ENCODE data around the gene HINT2.

HINT2 gene

GRCh38 chr9:35790385-35791296 is 24.2 kb downstream of the HINT2 start:
- peaks cover 30% of the 10 kb centered on the region for H3K4me1 ChIP-seq (ENCODE audit: insufficient read depth, low read length)
- no peaks in the 10 kb centered on the region for H3K9me3 ChIP-seq (ENCODE audit: low read length)
- peak overlapping the region; percentile 8 to 39 for H3K4me3 ChIP-seq (ENCODE audit: low read depth in 1 of 2, low read length in 2 of 2)
- no peak overlapping the region for H3K9ac ChIP-seq (ENCODE audit: low read length)
- H3K27me3 ChIP-seq (ENCODE audit: control insufficient read depth in 1 of 2, insufficient read depth in 2 of 2, low read length in 2 of 2): no peaks in the 10 kb centered on the region
- no peaks in the 10 kb centered on the region for H3K36me3 ChIP-seq (ENCODE audit: insufficient read depth, low read length)
- peak overlapping the region; percentile 87 for H3K27ac ChIP-seq (ENCODE audit: low read depth, low read length)

- Histone ChIP-seq H3K36me3 (ENCODE audit: insufficient read depth, low read length) (no peaks in the 10 kb centered on the region), H3K27ac (ENCODE audit: low read depth, low read length) (no peak overlapping the region), H3K9ac (ENCODE audit: low read length) (no peak overlapping the region), H3K9me3 (ENCODE audit: low read length) (no peaks in the 10 kb centered on the region), H3K4me3 (ENCODE audit: low read depth in 1 of 2, low read length in 2 of 2) (no peak overlapping the region), H3K27me3 (ENCODE audit: control insufficient read depth in 1 of 2, insufficient read depth in 2 of 2, low read length in 2 of 2) (no peaks in the 10 kb centered on the region), H3K4me1 (ENCODE audit: insufficient read depth, low read length) (peaks cover 30% of the 10 kb centered on the region)
Observed at GRCh38 chr9:35790025-35790384, 24.8 kb downstream of the HINT2 start.

- Histone ChIP-seq H3K27ac (ENCODE audit: low read depth, low read length) (no peak overlapping the region), H3K9me3 (ENCODE audit: low read length) (no peaks in the 10 kb centered on the region), H3K36me3 (ENCODE audit: insufficient read depth, low read length) (no peaks in the 10 kb centered on the region), H3K9ac (ENCODE audit: low read length) (no peak overlapping the region), H3K4me1 (ENCODE audit: insufficient read depth, low read length) (peaks cover 30% of the 10 kb centered on the region), H3K4me3 (ENCODE audit: low read depth in 1 of 2, low read length in 2 of 2) (no peak overlapping the region), H3K27me3 (ENCODE audit: control insufficient read depth in 1 of 2, insufficient read depth in 2 of 2, low read length in 2 of 2) (no peaks in the 10 kb centered on the region)
Observed at GRCh38 chr9:35789541-35789940, 25.3 kb downstream of the HINT2 start.

- Histone ChIP-seq H3K27me3 (ENCODE audit: control insufficient read depth in 1 of 2, insufficient read depth in 2 of 2, low read length in 2 of 2) (no peaks in the 10 kb centered on the region), H3K4me3 (ENCODE audit: low read depth in 1 of 2, low read length in 2 of 2) (no peak overlapping the region), H3K4me1 (ENCODE audit: insufficient read depth, low read length) (no peaks in the 10 kb centered on the region), H3K9ac (ENCODE audit: low read length) (no peak overlapping the region), H3K36me3 (ENCODE audit: insufficient read depth, low read length) (no peaks in the 10 kb centered on the region), H3K9me3 (ENCODE audit: low read length) (no peaks in the 10 kb centered on the region), H3K27ac (ENCODE audit: low read depth, low read length) (no peak overlapping the region)
Observed at GRCh38 chr9:35783418-35783817, 31.4 kb downstream of the HINT2 start.

GRCh38 chr9:35781066-35781465 is 33.8 kb downstream of the HINT2 start:
- H3K4me1 ChIP-seq (ENCODE audit: insufficient read depth, low read length): no peaks in the 10 kb centered on the region
- H3K4me3 ChIP-seq (ENCODE audit: low read depth in 1 of 2, low read length in 2 of 2): no peak overlapping the region
- H3K9me3 ChIP-seq (ENCODE audit: low read length): no peaks in the 10 kb centered on the region
- no peak overlapping the region for H3K27ac ChIP-seq (ENCODE audit: low read depth, low read length)
- no peaks in the 10 kb centered on the region for H3K36me3 ChIP-seq (ENCODE audit: insufficient read depth, low read length)
- no peaks in the 10 kb centered on the region for H3K27me3 ChIP-seq (ENCODE audit: control insufficient read depth in 1 of 2, insufficient read depth in 2 of 2, low read length in 2 of 2)
- no peak overlapping the region for H3K9ac ChIP-seq (ENCODE audit: low read length)

- Histone ChIP-seq H3K36me3 (ENCODE audit: insufficient read depth, low read length) (no peaks in the 10 kb centered on the region), H3K27ac (ENCODE audit: low read depth, low read length) (no peak overlapping the region), H3K27me3 (ENCODE audit: control insufficient read depth in 1 of 2, insufficient read depth in 2 of 2, low read length in 2 of 2) (no peaks in the 10 kb centered on the region), H3K4me3 (ENCODE audit: low read depth in 1 of 2, low read length in 2 of 2) (no peak overlapping the region), H3K9me3 (ENCODE audit: low read length) (no peaks in the 10 kb centered on the region), H3K9ac (ENCODE audit: low read length) (no peak overlapping the region), H3K4me1 (ENCODE audit: insufficient read depth, low read length) (no peaks in the 10 kb centered on the region)
Observed at GRCh38 chr9:35778496-35778895, 36.3 kb downstream of the HINT2 start.

- no peak overlapping the region for H3K9ac ChIP-seq (ENCODE audit: low read length)
- H3K27ac ChIP-seq (ENCODE audit: low read depth, low read length): no peak overlapping the region
Observed at GRCh38 chr9:35776018-35776417, 38.8 kb downstream of the HINT2 start.

GRCh38 chr9:35774907-35775635 is 39.8 kb downstream of the HINT2 start:
- Histone ChIP-seq H3K27ac (ENCODE audit: low read depth, low read length) (no peak overlapping the region), H3K36me3 (ENCODE audit: insufficient read depth, low read length) (no peaks in the 10 kb centered on the region), H3K4me1 (ENCODE audit: insufficient read depth, low read length) (peaks cover 20% of the 10 kb centered on the region), H3K4me3 (ENCODE audit: low read depth in 1 of 2, low read length in 2 of 2) (no peak overlapping the region), H3K9me3 (ENCODE audit: low read length) (no peaks in the 10 kb centered on the region), H3K27me3 (ENCODE audit: control insufficient read depth in 1 of 2, insufficient read depth in 2 of 2, low read length in 2 of 2) (no peaks in the 10 kb centered on the region), H3K9ac (ENCODE audit: low read length) (no peak overlapping the region)

More at GRCh38 chr9:35776018-35776417, 38.8 kb downstream of the HINT2 start:
- Histone ChIP-seq H3K4me3 (ENCODE audit: low read depth in 1 of 2, low read length in 2 of 2) (no peak overlapping the region), H3K27me3 (ENCODE audit: control insufficient read depth in 1 of 2, insufficient read depth in 2 of 2, low read length in 2 of 2) (no peaks in the 10 kb centered on the region), H3K9me3 (ENCODE audit: low read length) (no peaks in the 10 kb centered on the region), H3K4me1 (ENCODE audit: insufficient read depth, low read length) (peaks cover 10% of the 10 kb centered on the region), H3K36me3 (ENCODE audit: insufficient read depth, low read length) (no peaks in the 10 kb centered on the region)

GRCh38 chr9:35771943-35772342 is 42.9 kb downstream of the HINT2 start:
- Histone ChIP-seq H3K36me3 (ENCODE audit: insufficient read depth, low read length) (no peaks in the 10 kb centered on the region), H3K4me1 (ENCODE audit: insufficient read depth, low read length) (peaks cover 22% of the 10 kb centered on the region), H3K27ac (ENCODE audit: low read depth, low read length) (no peak overlapping the region), H3K27me3 (ENCODE audit: control insufficient read depth in 1 of 2, insufficient read depth in 2 of 2, low read length in 2 of 2) (no peaks in the 10 kb centered on the region), H3K9me3 (ENCODE audit: low read length) (no peaks in the 10 kb centered on the region), H3K9ac (ENCODE audit: low read length) (no peak overlapping the region), H3K4me3 (ENCODE audit: low read depth in 1 of 2, low read length in 2 of 2) (no peak overlapping the region)

- H3K27me3 ChIP-seq (ENCODE audit: control insufficient read depth in 1 of 2, insufficient read depth in 2 of 2, low read length in 2 of 2): no peaks in the 10 kb centered on the region
- no peak overlapping the region for H3K27ac ChIP-seq (ENCODE audit: low read depth, low read length)
- H3K9ac ChIP-seq (ENCODE audit: low read length): no peak overlapping the region
- no peaks in the 10 kb centered on the region for H3K9me3 ChIP-seq (ENCODE audit: low read length)
- peaks cover 22% of the 10 kb centered on the region for H3K4me1 ChIP-seq (ENCODE audit: insufficient read depth, low read length)
- no peaks in the 10 kb centered on the region for H3K36me3 ChIP-seq (ENCODE audit: insufficient read depth, low read length)
- no peak overlapping the region for H3K4me3 ChIP-seq (ENCODE audit: low read depth in 1 of 2, low read length in 2 of 2)
Observed at GRCh38 chr9:35771534-35771933, 43.3 kb downstream of the HINT2 start.

- H3K9me3 ChIP-seq (ENCODE audit: low read length): no peaks in the 10 kb centered on the region
- peaks cover 22% of the 10 kb centered on the region for H3K4me1 ChIP-seq (ENCODE audit: insufficient read depth, low read length)
- no peak overlapping the region for H3K9ac ChIP-seq (ENCODE audit: low read length)
- H3K36me3 ChIP-seq (ENCODE audit: insufficient read depth, low read length): no peaks in the 10 kb centered on the region
- H3K4me3 ChIP-seq (ENCODE audit: low read depth in 1 of 2, low read length in 2 of 2): no peak overlapping the region
- H3K27me3 ChIP-seq (ENCODE audit: control insufficient read depth in 1 of 2, insufficient read depth in 2 of 2, low read length in 2 of 2): no peaks in the 10 kb centered on the region
- H3K27ac ChIP-seq (ENCODE audit: low read depth, low read length): no peak overlapping the region
Observed at GRCh38 chr9:35771075-35771433, 43.8 kb downstream of the HINT2 start.

Measured in muscle layer of colon (tissue), 2 donors.